ENCODE measurements around the gene NGDN.

Gene NGDN

GRCh38 chr14:23457587-23458445 is 11.7 kb upstream of the NGDN start:
- TF ChIP-seq SPI1 (IDR thresholded peaks at IDR 0.05; ENCODE audit: borderline replicate concordance, low read depth) (no peak), GABPA (IDR thresholded peaks at IDR 0.05; ENCODE audit: low read depth) (no peak), REST (IDR thresholded peaks at IDR 0.05; ENCODE audit: insufficient replicate concordance, low read depth) (no peak), CTCF (IDR thresholded peaks at IDR 0.05; ENCODE audit: insufficient read depth, low read length) (no peak), POLR2AphosphoS5 (IDR thresholded peaks at IDR 0.05; ENCODE audit: low read depth) (no peak)
- H3K27me3 ChIP-seq (ENCODE audit: insufficient read depth, poor library complexity, severe bottlenecking) = peaks cover 6% of the 10 kb centered on the region

GRCh38 chr14:23460960-23461359 is 8.5 kb upstream of the NGDN start:
- TF ChIP-seq POLR2AphosphoS5 (IDR thresholded peaks at IDR 0.05; ENCODE audit: low read depth) (no peak), CTCF (IDR thresholded peaks at IDR 0.05; ENCODE audit: insufficient read depth, low read length) (no peak), GABPA (IDR thresholded peaks at IDR 0.05; ENCODE audit: low read depth) (no peak), REST (IDR thresholded peaks at IDR 0.05; ENCODE audit: insufficient replicate concordance, low read depth) (no peak), SPI1 (IDR thresholded peaks at IDR 0.05; ENCODE audit: borderline replicate concordance, low read depth) (no peak)
- no peak for DNase-seq (ENCODE audit: low read depth in 1 of 2, low spot score in 1 of 2)
- Histone ChIP-seq H3K27ac (replicated peaks) (no peak overlapping the region), H3K27me3 (ENCODE audit: insufficient read depth, poor library complexity, severe bottlenecking) (peaks cover 6% of the 10 kb centered on the region), H3K4me3 (replicated peaks; ENCODE audit: insufficient read depth, low read length) (no peak overlapping the region)

More at GRCh38 chr14:23457587-23458445, 11.7 kb upstream of the NGDN start:
- H3K4me3 ChIP-seq (replicated peaks; ENCODE audit: insufficient read depth, low read length) = no peak overlapping the region
- no peak for DNase-seq (ENCODE audit: low read depth in 1 of 2, low spot score in 1 of 2)
- no peak overlapping the region for H3K27ac ChIP-seq (replicated peaks)

GRCh38 chr14:23464700-23465099 is 4.8 kb upstream of the NGDN start:
- no peak for DNase-seq (ENCODE audit: low read depth in 1 of 2, low spot score in 1 of 2)
- Histone ChIP-seq H3K27me3 (ENCODE audit: insufficient read depth, poor library complexity, severe bottlenecking) (peaks cover 2% of the 10 kb centered on the region), H3K27ac (replicated peaks) (no peak overlapping the region), H3K4me3 (replicated peaks; ENCODE audit: insufficient read depth, low read length) (no peak overlapping the region)
- TF ChIP-seq REST (IDR thresholded peaks at IDR 0.05; ENCODE audit: insufficient replicate concordance, low read depth) (no peak), SPI1 (IDR thresholded peaks at IDR 0.05; ENCODE audit: borderline replicate concordance, low read depth) (peak; percentile 64; the same call in 1 of the 2 replicates)

All from HL-60 (cell line).